A673 (cell line): Measurements from ENCODE around the gene NFILZ.

Experiments
- EZH2 ChIP-seq: fragments of 200-600 bp; sonication (generic); IDR thresholded peaks from 2 replicates; pipeline ENCODE4 v1.6.1; 2017; ENCODE audit warnings: borderline replicate concordance, low read depth, mild to moderate bottlenecking, mixed read lengths, antibody characterized with exemption, low read length; ENCODE audit not compliant: poor library complexity, severe bottlenecking
- TF ChIP-seq, protein P1 (sequence below): fragments of 300-800, 200-600 bp; sonication (generic); conservative IDR thresholded peaks from 2 replicates; pipeline ENCODE4 v1.5.1; 2017; ENCODE audit warnings: low read depth, mild to moderate bottlenecking, antibody characterized with exemption, low read length, moderate library complexity, mixed read lengths

DNA sequence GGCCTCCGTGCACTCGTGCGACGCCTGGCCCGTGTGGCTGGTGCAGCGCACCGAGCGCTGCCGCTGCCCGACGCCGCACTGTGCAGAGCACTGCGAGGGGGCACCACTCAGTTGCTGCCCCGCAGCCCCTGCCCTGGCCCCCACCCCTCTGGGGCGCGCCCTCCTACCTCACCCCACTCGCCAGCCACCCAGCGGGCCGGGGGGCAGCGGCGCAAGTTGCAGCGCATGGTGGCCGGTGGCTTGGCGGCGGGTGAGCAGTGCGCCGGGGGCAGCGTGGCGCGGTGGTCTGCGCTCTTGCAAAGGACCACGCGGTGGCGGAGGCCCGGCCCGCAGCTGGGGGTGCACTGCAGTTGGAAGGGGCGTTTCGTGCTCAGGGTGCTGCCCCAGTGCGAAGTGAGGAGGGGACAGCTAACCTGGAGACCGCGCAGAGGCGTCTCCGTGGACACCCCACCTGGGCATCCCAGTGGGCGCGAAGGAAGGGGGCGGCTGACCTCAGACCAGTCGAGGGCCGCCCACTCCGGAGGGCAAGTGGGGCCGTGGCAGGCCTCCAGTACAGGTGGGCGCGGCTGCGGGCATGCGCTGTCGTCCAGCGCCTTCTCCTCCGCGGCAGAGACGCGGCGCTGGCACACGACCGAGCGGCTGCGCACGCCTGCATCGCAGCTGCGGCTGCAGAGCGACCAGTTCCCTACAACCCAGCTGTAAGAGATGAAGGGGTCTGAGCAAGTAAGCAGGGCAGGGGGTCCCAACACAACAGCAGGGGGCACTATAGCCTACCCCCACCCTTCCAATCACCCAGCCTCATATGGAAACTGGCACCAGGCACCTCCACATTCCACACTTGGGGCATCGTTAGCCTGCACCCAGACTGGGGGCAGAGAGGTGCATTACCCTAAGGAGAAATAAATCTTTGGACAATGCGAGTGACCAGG is 45.2 kb upstream of the NFILZ start:
- TF ChIP-seq, protein P1, sequence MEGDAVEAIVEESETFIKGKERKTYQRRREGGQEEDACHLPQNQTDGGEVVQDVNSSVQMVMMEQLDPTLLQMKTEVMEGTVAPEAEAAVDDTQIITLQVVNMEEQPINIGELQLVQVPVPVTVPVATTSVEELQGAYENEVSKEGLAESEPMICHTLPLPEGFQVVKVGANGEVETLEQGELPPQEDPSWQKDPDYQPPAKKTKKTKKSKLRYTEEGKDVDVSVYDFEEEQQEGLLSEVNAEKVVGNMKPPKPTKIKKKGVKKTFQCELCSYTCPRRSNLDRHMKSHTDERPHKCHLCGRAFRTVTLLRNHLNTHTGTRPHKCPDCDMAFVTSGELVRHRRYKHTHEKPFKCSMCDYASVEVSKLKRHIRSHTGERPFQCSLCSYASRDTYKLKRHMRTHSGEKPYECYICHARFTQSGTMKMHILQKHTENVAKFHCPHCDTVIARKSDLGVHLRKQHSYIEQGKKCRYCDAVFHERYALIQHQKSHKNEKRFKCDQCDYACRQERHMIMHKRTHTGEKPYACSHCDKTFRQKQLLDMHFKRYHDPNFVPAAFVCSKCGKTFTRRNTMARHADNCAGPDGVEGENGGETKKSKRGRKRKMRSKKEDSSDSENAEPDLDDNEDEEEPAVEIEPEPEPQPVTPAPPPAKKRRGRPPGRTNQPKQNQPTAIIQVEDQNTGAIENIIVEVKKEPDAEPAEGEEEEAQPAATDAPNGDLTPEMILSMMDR: no peak
- TF ChIP-seq EZH2: no peak
